HG02973 (cell line): ENCODE results near the gene C3.

Source experiments
- ATAC-seq: cut with Tn5 transposase; IDR thresholded peaks from one replicate; pipeline ENCODE4 v1.9.1; 2021; ENCODE audit warnings: moderate library complexity; ENCODE audit not compliant: unreplicated experiment

C3 gene

DNA sequence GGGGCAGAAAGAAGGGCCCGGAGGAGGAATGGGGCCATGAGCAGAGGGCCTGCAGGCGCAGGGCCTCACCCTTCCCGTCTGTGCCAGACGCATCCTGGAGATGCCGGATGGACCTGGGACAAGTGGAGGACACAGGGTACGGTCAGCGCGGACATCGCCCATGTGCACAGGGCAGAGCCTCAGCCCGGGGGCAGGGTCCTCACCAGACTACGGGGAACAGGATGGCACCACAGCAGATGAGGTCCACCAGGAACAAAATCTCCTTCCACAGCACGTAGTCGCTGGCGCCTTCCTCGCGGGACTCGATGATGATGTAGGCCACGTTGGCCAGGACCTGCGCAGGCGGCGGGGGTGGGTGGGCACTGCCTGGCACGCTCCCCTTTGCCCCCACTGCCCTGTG is 11.4 kb upstream of the C3 start:
- ATAC-seq = no peak

DNA sequence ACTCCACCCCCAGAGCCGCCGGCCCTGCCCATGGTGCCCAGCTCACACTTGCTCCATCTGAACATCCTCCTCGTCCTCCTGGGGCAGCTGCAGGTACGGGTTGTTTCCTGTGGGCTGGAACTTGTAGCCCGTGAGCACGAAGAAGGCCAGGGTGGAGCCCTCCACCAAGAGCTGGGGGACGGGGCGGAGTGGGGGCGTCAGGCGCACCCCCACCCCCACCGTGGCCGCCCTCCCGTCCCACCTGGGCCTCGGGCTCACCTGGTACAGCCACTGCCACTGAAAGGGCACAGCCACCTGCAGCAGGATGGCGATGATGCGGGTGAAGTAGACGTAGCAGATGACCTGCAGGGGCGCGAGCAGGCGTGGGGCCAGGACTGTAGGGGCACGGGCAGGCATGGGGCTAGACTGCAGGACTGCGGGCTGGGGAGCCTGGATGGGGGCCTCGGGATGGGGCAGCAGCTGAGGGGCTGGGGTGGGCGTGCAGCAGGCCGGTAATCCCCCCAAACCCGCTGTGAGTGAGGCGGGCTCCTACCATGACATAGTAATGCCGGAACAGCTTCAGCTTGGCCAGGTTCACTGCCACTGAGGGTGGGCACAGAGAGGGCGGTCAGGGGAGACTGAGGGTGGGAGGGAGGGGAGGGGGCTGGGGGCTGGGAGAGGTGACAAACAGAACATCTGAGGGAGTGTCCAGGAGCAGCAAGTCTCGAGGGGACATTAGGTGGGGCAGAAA is 10.7 kb upstream of the C3 start:
- no peak for ATAC-seq

DNA sequence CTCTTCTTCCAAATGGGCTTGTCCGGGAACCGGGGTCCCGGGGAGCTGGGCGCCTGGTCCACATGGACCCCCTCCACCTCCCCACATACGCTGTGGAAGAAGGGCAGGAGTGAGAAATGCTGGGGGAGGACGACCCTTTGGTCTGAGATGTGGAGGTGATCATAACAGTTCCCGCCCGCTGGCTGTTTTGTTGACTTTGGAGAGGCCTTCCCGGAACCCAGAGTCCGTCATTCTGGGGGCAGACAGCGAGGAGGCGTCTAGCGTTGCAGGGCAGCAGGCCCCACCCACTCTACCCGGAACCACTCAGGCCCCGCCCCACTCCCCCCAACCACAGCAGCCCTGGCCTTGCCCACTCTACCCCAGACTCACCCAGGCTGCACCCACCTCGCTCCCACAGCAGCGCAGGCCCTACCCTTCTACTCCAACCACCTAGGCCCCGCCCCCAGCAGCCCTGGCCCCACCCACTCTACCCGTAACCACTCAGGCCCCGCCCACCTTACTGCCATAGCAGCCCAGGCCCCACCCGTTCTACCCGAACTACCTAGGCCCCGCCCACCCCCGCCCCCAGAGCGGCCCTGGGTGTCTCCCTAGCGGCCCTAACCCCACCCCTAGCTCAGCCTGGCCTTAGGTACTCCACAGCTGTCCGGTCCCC is 9.8 kb upstream of the C3 start:
- no peak for ATAC-seq

DNA sequence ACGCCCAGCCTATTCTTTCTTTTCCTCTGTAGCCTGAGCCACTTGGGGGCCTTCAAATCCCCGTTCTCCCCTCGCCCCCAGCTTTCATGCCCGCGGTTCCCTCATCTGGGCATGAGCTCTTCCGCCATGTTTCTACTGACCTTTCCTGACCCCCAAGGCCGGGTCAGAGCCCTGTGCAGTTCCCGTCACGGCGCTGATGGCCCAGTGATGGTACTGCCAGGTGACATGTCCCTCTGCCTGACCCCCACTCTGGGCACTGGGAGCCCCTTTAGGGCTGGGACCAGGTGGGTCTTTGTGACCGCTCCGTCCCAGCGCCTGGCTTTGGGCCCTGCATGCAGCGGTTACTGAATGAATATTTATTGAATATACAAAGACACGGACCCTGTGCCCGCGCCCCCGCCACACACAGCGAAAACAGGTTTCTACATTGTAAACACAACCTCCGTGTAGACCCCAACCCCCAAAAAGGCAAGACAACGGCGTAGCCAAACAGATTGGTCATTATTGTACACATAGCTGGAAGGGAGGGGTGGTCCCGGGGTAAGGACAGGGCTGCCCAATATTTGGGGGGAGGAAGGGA is 9.2 kb upstream of the C3 start:
- ATAC-seq = no peak

DNA sequence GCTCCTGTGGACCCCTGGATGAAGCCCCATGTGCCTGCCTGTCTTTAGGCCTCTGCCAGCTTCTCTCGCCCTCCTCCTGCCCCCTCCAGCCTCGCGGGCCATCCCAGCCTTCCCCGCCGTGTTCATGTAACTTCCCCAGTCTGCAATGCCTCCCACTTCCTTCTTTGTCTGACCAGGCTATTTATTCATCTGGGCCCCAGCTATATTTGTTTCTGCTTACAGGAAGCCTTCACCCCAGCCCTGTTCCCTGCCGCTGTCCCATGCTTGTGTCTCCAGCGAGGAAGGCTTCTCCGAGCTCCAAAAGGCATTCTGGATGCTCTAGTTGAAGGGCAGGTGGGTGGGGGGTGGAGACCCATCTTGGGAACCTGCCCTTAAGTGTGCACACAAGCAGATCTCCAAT is 7.9 kb upstream of the C3 start:
- ATAC-seq = no peak

DNA sequence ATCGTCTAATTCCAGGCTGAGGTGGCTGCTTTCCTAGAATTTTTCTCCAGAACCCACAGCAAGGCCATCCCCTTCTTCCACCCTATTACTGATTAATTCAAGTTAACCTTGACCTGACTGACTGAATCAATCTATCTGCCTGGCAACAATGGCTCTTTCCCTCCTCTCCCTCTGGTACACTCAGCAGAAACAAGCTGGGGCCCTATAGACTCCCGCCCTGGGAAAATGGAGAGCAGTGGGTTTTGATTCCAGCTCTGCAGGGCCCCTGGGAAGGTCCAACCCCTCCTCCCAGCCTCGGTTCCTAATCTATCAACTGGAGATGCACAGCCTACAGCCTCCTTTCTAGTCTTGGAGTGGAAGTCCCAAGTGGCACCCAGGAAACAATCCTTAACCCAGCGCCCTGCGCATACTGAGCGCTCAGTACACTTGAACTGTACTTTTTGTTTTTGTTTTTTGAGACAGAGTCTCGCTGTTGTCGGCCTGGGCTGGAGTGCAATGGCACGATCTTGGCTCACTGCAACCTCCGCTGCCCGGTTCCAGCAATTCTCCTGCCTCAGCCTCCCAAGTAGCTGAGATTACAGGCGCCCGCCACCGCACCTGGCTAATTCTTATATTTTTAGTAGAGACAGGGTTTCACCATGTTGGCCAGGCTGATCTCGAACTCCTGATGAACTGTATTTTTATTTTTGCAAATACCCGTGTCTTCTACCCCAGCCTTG is 5.2 kb upstream of the C3 start:
- ATAC-seq = no peak

DNA sequence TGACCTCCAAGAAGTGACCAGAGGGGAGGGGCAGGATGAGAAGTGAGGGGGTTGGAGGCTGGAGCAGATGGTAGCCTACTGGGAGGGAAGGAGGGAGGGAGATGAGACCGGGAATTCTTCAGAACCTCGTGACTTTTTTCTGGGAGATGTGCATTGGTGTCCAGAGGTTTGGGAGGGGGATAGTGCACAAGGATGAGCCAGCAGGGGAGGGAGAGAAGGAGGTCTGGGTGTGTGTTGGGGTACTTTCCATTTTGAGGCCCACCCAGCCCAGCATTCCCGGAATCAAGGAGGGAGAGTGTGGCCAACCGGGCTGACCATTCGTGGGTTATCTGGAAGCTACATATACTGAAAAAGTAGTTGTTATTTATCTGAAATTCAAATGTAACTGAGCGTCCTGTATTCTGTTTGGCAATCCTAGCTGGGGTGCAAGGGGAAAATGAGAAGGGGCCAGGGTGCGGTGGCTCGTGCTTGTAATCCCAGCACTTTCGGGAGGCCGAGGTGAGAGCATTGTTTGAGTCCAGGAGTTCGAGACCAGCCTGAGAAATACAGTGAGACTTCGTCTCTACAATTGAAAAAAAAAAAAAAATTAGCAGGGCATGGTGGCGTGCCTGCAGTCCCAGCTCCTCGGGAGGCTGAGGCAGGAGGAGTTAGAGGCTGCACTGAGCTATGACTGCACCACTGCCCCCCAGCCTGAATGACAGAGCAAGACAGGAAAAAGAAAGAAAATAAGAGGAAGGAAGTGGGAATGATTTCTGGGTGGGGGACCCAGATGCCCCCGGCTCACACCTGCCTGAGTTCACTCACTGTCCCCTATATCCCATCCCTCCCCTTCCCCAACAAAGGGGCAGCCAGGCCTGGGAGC is 4.4 kb upstream of the C3 start:
- ATAC-seq = no peak

DNA sequence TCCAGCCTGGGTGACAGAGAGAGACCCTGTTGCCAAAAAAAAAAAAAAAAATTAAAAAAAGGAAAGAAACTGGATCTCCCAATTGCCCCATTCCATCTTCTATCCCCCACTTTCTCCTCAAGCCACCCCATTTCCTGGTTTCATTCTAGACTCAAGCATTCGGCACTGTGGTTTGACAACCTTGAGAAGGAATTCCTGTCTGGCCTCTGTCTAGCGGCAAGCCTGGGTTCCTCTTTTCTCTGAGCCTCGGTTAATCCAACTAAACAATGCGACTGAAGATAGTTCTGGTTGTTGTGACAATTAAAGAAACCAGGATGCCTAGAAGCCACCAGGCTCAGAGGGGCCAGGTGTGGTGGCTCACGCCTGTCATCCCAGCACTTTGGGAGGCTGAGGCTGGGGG is 3.3 kb upstream of the C3 start:
- ATAC-seq = no peak

DNA sequence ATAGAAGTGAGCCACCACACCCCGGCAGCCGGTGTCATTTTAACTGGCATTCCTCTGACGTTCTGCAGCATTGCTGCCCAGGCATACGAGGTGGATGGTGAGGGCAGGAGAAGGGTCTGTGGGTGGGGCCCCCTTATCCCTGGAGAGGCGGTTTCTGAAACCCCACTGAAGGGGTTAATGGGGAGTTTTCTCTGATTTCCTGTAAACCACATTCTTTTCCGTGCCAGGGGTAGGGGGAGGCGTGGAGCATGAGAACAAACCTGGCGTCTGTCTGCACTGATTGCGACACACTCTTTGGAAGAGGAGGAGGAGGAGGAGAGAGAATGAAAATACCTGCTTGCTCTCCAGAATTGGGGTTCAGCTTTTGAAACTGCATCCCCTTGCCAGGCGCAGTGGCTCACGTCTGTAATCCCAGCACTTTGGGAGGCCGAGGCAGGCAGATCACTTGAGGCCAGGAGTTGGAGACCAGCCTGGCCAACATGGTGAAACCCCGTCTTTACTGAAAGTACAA is 2.7 kb upstream of the C3 start:
- ATAC-seq = no peak

DNA sequence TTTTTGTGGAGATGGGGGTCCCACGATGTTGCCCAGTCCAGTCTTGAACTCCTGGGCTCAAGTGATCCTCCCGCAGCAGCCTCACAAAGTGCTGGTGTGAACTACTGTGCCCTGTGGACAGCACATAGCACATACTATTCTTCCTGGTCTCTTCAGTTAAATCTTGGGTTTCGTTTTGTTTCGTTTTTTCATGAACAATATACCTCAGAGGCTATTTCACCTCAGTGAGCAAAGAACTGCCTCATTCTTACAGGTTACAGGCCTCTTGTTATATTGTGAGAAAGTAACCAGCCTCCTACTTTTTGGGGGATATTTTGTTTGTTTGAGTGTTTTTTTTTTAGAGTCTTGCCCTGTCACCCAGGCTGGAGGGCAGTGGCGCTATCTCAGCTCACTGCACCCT is 1.3 kb upstream of the C3 start:
- no peak for ATAC-seq

DNA sequence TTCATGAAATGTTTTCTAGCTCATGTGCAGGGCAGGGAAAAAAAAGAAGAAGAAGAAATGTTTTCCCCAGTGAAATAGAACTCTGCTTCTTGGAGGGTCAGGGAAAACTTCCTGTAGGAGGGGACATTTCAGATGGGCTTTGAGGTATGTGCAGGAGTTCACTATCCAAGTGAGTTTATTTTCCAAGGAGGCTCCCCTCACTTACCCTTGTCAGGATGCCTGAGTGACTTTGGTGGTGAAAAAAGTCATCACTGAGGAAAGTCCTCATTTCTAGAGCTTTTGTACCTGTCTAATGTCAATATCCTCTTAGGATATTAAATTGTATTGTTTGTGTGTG is 656 bp upstream of the C3 start:
- ATAC-seq = no peak

DNA sequence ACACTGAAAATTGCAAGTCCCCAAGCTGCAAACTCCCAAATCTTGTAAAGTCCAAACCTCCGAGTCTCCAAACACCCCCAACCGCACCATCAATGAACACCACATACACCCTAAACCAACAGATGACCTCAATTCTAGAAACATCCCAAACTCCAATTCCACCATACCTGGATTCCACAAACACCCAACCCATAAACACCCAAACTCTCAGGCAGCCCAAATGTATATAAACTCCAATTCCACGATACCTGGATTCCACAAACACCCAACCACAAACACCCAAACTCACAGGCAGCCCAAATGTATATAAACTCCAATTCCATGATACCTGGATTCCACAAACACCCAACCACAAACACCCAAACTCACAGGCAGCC is 470 bp downstream of the C3 start:
- ATAC-seq = no peak

DNA sequence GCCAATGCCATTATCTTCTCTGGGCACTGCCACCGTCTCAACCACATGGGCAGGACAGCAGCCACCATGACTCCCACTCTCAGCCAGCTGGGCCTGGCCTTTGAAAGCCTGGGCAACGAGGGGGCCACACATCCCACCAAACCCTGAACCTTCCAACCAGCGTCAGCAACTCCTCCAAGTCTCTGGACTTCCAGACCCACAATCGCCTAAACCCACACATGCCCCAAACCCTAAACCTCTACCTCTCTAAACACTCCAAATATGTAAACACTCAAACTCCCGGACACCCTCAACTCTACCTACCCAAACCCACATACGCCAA is 949 bp downstream of the C3 start:
- ATAC-seq = no peak

DNA sequence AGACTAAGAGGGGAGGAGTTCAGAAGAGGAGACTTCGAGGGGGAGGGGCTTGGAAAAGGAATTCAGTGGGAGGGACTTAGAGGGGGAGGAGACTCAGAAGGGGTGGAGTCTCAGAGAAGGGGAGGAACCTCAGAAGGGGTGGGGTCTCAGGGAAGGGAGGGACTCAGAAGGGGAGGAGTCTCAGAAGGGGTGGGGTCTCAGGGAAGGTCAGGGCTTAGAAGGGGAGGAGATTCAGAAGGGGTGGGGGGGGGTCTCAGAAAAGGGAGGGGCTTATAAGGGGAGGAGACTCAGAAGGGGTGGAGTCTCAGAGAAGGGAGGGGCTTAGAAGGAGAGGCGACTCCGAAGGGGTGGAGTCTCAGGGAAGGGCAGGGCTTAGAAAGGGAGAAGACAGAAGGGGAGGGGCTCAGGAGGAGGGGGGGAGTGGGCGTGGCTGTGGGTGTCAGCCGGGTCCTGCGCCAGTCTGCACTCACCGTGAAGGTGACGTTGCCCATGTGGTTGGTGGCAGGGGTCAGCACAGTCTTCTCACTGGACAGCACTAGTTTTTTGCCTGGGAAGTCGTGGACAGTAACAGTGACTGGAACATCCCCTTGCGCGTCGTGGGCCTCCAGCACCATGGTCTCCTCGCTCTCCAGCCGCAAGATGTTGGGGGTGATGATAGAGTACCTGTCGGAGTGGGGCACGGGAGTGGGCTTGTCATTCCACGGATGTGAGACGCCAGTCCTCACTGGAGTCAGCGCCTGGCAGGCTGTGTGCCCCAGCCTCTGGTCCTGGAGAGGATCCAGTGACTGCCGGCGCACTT is 1.5 kb downstream of the C3 start:
- no peak for ATAC-seq

DNA sequence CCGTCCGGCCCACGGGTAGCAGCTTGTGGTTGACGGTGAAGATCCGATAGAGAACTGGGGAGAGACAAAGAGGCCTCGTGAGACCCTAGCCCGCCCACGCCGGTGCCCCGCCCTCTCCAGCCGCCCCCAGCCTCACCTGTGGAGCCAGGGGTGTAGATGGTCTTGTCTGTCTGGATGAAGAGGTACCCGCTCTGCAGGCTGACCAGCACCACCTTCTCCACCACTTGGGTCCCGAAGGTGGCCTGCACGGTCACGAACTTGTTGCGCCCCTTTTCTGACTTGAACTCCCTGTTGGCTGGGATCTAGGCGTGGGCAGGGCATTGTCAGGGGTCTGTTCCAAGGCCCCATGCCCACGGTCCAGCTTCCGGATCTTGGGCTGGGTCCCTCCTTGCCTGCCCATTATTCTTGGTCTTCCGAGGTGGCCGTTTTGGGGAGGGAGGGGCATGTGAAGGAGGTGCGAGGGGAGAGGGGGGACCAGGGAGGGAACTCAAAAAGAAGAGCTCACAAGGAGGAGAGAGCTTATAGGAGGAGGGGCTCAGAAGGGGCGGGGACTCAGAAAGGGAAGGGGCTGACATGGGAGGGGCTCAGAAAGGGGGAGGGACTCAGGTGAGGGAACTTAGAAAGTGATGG is 2.2 kb downstream of the C3 start:
- ATAC-seq = no peak

DNA sequence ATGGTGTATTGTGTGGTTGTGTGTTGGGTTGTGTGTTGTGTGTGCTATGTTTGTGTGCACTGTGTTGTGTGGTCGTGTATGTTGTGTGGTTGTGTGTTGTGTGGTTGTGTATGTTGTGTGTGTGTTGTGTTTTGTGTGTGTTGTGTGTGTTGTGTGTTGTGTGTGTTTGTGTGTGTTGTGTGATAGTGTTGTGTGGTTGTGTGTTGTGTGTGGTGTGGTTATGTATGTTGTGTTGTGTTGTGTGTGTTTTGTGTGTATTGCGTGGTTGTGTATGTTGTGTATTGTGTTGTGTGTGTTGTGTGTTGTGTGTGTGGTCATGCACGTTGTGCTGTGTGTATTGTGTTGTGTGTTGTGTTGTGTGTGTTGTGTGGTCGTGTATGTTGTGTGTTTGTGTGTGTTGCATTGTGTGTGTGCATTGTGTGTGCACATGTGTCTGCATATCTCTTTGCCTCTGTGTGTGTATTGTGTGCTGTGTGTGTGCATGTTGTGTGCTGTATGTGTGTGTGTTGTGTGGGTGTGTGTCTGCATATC is 2.9 kb downstream of the C3 start:
- ATAC-seq = no peak

DNA sequence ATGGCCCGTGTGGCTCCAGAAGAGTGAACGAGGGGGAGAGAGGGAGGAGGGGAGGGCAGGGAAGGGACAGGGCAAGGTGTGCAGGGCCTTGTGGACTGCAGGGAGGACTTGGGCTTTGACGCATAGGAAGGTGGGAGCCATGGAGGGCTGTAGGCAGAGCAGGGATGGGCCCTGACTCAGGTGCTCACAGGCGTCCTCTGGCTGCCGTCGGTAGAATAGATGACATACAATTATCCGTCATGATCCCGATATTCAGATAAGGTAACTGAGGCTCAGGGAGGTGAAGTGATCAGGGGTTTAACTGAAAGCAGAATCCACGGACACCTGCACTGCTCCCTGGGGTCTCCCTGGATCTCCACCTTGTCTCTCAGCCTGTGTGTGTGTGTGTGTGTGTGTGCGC is 3.4 kb downstream of the C3 start:
- no peak for ATAC-seq

DNA sequence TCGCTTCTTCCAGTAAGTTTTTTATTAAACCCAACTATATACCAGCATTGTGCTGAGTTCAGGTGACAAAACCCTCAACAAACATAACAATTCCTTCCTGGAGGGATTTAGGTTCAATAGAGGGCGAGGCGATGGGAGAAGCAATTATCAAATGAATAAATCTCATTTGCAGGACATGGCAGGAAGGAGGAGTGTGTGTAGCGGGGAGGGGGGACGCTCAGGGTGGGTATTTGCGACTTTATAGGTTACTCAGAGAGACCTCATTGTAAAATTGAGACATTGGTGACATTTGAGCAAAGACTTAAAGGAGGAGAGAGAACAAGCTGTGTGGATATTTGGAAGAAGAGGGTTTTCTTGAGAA is 3.9 kb downstream of the C3 start:
- ATAC-seq = no peak

DNA sequence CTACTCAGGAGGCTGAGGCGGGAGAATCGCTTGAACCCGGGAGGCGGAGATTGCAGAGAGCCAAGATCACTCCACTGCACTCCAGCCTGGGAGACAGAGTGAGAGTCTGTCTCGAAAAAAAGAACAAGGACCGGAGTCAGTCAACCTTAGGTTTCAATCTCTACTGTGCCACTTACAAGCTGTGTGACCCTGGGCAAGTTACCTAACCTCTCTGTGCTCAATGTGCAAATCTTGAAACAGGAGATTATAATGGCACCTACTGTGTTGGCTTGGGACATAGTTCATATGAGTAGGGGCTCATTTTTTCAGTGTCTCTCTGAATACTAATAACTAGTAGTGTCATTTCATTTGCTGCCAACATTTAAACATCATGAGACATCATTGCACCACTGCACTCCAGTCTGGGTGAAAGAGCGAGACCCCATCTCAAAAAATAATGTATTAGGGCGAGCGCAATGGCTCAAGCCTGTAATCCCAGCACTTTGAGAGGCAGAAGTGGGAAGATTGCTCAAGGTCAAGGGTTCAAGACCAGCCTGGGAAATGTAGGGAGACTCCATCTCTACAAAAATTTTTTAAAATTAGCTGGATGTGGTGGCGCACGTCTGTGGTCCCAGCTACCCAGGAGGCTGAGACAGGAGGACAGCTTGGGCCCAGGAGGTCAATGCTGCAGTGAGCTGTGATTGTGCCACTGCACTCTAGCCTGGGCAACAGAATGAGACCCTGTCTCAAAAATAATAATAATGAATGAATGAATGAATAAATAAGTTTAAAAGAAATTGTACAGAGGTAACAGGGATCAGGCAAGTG is 5.5 kb downstream of the C3 start:
- ATAC-seq = no peak
